Ishikawa (cell line): ENCODE data around the gene F2R.

Experiments used
- EP300 ChIP-seq: IDR thresholded peaks from 2 replicates; pipeline ENCODE4 v1.6.1; 2012; ENCODE audit warnings: borderline replicate concordance
- NFIC ChIP-seq: IDR thresholded peaks from 2 replicates; pipeline ENCODE4 v1.6.1; 2012
- REST ChIP-seq: IDR thresholded peaks from 2 replicates; pipeline ENCODE4 v1.6.1; 2012; ENCODE audit warnings: low read depth, mild to moderate bottlenecking
- TAF1 ChIP-seq: IDR thresholded peaks from 2 replicates; pipeline ENCODE4 v1.6.1; 2012; ENCODE audit warnings: low read depth, mild to moderate bottlenecking
- YY1 ChIP-seq: IDR thresholded peaks from 2 replicates; pipeline ENCODE4 v1.6.1; 2012; ENCODE audit warnings: low read depth
- ZBTB7A ChIP-seq: IDR thresholded peaks from 2 replicates; pipeline ENCODE4 v1.6.1; 2012; ENCODE audit warnings: low read depth

- no peak for TF ChIP-seq EP300
- TF ChIP-seq TAF1 = no peak
- no peak for TF ChIP-seq REST
- TF ChIP-seq NFIC = no peak
- no peak for TF ChIP-seq YY1
- no peak for TF ChIP-seq ZBTB7A
Measured at GRCh38 chr5:76733049-76733417, 17.1 kb downstream of the F2R start.
